ENCODE results near the gene PTPRO.

GRCh38 chr12:15355766-15356165 lies 33.5 kb downstream of the PTPRO start:
- TF ChIP-seq, protein P1, sequence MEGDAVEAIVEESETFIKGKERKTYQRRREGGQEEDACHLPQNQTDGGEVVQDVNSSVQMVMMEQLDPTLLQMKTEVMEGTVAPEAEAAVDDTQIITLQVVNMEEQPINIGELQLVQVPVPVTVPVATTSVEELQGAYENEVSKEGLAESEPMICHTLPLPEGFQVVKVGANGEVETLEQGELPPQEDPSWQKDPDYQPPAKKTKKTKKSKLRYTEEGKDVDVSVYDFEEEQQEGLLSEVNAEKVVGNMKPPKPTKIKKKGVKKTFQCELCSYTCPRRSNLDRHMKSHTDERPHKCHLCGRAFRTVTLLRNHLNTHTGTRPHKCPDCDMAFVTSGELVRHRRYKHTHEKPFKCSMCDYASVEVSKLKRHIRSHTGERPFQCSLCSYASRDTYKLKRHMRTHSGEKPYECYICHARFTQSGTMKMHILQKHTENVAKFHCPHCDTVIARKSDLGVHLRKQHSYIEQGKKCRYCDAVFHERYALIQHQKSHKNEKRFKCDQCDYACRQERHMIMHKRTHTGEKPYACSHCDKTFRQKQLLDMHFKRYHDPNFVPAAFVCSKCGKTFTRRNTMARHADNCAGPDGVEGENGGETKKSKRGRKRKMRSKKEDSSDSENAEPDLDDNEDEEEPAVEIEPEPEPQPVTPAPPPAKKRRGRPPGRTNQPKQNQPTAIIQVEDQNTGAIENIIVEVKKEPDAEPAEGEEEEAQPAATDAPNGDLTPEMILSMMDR (IDR thresholded peaks at IDR 0.05) = no peak
- no peak for TF ChIP-seq POLR2A (IDR thresholded peaks at IDR 0.05)
